ENCODE data around the gene ARHGAP24. TPM values are rescaled to one million over a fixed set of nuclear protein-coding genes. Genes with fewer than 3 reads are reported as not detected.

ARHGAP24 gene
- total and polyA plus RNA-seq, 2 donors (not counting 3 experiments of a cell fraction or from before 2014, with no cell fraction given) = 52.1 to 79.4 TPM

- intact Hi-C loops (cut with micrococcal nuclease) (no loop called here), dilution Hi-C loops (cut with MboI; ENCODE audit: extremely low pct_ligation_motif_present, low sequenced_read_pairs) (no loop called here)
- Histone ChIP-seq H3K27me3 (ENCODE audit: control insufficient read depth in 2 of 2, insufficient read depth in 2 of 2, low read length in 2 of 2) (no peaks in the 10 kb centered on the region), H2AFZ (ENCODE audit: low read depth, low read length) (no peak overlapping the region), H3K36me3 (ENCODE audit: control insufficient read depth in 2 of 2, extremely low read depth in 1 of 2, insufficient read depth in 2 of 2, low read length in 2 of 2) (no peaks in the 10 kb centered on the region), H3K4me1 (ENCODE audit: control insufficient read depth, extremely low read depth, insufficient read depth, low read length) (no peaks in the 10 kb centered on the region), H3K9me1 (replicated peaks; ENCODE audit: control insufficient read depth, extremely low read depth, insufficient read depth, low read length) (no peaks in the 10 kb centered on the region), H3K9me3 (replicated peaks; ENCODE audit: control insufficient read depth, insufficient read depth, low read length) (no peaks in the 10 kb centered on the region), H3K79me2 (ENCODE audit: control insufficient read depth, insufficient read depth, low read length) (no peaks in the 10 kb centered on the region), H4K20me1 (replicated peaks; ENCODE audit: control insufficient read depth, extremely low read depth, insufficient read depth, low read length) (no peaks in the 10 kb centered on the region), H3K27ac (ENCODE audit: insufficient read depth, low read depth, low read length) (no peak overlapping the region), H3K9ac (replicated peaks; ENCODE audit: extremely low read depth, insufficient read depth, low read length) (no peak overlapping the region), H3K4me2 (ENCODE audit: insufficient read depth, low read length) (no peak overlapping the region), H3K4me3 (replicated peaks in 1 of 3; ENCODE audit: insufficient read depth in 1 of 3, low read depth in 1 of 3, low read length in 3 of 3) (no peak overlapping the region)
- DNase-seq (ENCODE audit: low read depth, low spot score) (no peak), FAIRE-seq (no peak)
- TF ChIP-seq FOS (IDR thresholded peaks at IDR 0.05; ENCODE audit: borderline replicate concordance, insufficient read depth, low read length) (no peak), POLR2A (IDR thresholded peaks at IDR 0.05; ENCODE audit: low read depth, low read length) (no peak), JUN (IDR thresholded peaks at IDR 0.05; ENCODE audit: borderline replicate concordance, insufficient read depth, insufficient read length, low read depth) (no peak), MAX (IDR thresholded peaks at IDR 0.05; ENCODE audit: insufficient read depth, insufficient read length) (no peak), GATA2 (IDR thresholded peaks at IDR 0.05; ENCODE audit: insufficient read depth, insufficient read length, low read depth, low read length) (no peak), POLR2AphosphoS5 (IDR thresholded peaks at IDR 0.05; ENCODE audit: insufficient read depth, low read depth, low read length) (no peak), EZH2 (IDR thresholded peaks at IDR 0.05; ENCODE audit: borderline replicate concordance, low read depth, low read length, severe bottlenecking) (no peak), CTCF (IDR thresholded peaks at IDR 0.05; ENCODE audit: extremely low read depth in 1 of 2, insufficient read depth in 1 of 2, low read depth in 1 of 2, low read length in 2 of 2) (no peak), MYC (IDR thresholded peaks at IDR 0.05; ENCODE audit: low read depth, low read length) (no peak)
- CTCF ChIA-PET = no interaction called here
- BruUV-seq (replicated peaks) = no TSS peak
- POLR2A ChIA-PET = no interaction called here
Observed at GRCh38 chr4:85617202-85617601, 142.3 kb downstream of the ARHGAP24 start.

Measured in endothelial cell of umbilical vein (primary cell).